GM21447 (cell line): ENCODE results near the gene UTP20.
"Not testable (repeated sequence)": the region's sequence is repeated elsewhere in the genome, so short reads cannot be mapped to it uniquely, and the experiment has no call there.

ENCODE experiments used
- ATAC-seq: cut with Tn5 transposase; IDR thresholded peaks from one replicate; pipeline ENCODE4 v1.9.1; 2021; ENCODE audit not compliant: unreplicated experiment

Gene UTP20

GRCh38 chr12:101325590-101325989 is 45.7 kb downstream of the UTP20 start:
- no peak for ATAC-seq

- ATAC-seq, result no peak
These were observed 47.1 kb downstream of the UTP20 start for GRCh38 chr12:101327051-101327450.

DNA sequence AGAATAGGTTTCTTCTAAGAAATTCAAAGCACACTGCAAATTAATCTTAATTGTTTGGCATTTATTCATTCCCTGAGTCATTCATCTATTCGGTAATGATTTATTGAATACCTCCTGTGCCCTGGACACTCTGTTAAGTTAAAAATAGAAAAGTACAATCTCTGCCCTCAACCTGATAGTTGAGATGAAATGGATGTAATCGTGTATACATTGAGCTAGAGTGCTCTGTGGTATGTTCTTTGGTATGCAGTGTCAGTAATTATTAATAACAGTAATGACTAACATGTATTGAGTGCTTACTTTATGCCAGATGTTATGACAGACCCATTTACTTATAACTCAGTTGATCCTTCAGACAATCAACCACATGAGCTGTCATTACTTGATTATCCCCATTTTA is 47.6 kb downstream of the UTP20 start:
- no peak for ATAC-seq

- no peak for ATAC-seq
These were observed 49.0 kb downstream of the UTP20 start for GRCh38 chr12:101328917-101329316.

DNA sequence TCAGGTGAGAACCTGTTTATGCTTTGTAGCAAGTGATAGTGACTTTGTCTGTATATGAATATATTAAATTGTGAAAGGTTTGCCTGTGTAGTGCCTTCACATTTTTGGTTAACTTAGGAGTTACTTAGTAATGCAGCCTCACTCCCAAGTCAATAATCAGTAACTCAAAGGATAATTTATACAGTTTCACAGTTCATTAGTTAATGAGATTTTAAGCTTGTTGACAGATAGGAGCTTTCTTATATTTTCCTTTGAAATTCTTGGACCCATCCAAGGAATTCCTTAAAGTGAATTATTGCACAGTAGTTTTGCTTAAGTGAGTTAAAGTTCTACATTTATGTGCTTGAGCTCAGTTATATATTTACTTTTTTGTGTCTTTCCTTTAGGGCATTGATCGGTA is 50.7 kb downstream of the UTP20 start:
- no peak for ATAC-seq

- no peak for ATAC-seq
These were observed 56.5 kb downstream of the UTP20 start for GRCh38 chr12:101336437-101336836.

GRCh38 chr12:101338087-101338486 is 58.2 kb downstream of the UTP20 start:
- no peak for ATAC-seq

GRCh38 chr12:101343893-101344292 is 64.0 kb downstream of the UTP20 start:
- ATAC-seq, result no peak

DNA sequence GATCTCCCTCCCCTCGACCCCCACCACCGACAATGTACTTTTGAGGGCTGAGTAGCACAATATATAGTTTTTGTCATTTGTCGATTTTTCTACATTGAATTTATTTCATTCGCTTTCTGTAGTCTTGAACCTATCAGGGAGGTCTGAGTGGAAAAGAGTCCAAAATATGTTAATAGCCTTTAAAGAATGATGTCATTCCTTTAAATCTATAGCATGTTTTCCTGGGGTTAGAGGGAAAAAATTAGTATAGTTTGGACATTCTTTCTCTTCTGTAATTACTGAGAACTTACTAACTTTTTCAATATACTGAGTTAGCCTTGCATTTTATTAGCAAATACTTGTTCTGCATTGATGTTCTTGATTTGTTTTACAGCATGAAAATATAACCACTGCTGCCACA is 71.8 kb downstream of the UTP20 start:
- ATAC-seq, result no peak

- ATAC-seq, result no peak
These were observed 76.9 kb downstream of the UTP20 start for GRCh38 chr12:101356794-101357193.

DNA sequence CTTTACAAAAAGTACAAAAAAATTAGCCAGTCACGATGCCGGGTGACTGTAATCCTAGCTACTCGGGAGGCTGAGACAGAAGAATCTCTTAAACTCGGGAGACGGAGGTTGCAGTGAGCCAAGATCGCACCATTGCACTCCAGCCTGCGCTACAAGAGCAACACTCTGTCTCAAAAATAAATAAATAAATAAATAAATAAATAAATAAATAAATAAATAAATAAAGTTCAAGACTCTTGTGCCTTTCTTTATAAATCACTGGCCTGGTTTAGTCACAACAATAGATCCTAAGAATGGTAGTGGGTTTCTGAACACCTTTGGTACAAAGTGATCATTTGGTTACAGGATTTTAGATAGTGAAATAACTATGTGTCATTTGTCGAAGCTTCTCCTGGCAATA is 81.5 kb downstream of the UTP20 start:
- ATAC-seq, result no peak

DNA sequence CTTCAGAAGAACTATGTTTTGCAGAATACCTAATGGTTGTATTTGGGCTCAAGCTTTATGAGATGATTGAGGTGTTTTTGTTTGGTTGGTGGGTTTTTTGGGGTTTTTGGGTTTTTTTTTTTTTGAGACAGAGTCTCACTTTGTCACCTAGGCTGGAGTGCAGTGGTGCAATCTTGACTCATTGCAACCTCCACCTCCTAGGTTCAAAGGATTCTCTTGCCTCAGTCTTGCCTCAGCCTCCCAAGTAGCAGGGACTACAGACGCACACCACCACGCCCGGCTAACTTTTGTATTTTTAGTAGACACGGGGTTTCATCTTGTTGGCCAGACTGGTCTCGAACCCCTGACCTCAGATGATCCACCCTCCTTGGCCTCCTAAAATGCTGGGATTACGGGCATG is 88.1 kb downstream of the UTP20 start:
- ATAC-seq, result no peak

- no peak for ATAC-seq
These were observed 92.5 kb downstream of the UTP20 start for GRCh38 chr12:101372431-101372830.

DNA sequence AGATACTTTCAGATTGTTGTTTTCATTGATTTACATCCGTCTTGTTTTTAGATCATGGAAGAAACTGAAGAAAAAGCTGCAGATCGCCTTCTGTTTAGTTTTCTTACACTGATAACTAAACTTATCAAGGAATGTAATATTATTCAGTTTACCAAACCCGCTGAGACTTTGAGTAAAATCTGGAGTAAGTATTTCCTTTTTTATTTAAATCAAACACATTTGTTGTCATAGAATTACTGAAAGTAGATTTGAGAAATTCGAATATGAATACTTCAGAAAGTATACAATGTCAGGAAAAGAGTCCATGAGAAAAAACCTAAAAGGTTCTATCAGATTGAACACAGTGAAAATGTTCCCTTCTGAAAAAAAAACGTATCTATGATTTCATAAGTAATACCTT is 95.7 kb downstream of the UTP20 start:
- ATAC-seq, result no peak

GRCh38 chr12:101379149-101379548 is 99.2 kb downstream of the UTP20 start:
- no peak for ATAC-seq

GRCh38 chr12:101391181-101391580 is 111.3 kb downstream of the UTP20 start:
- not testable (repeated sequence) for ATAC-seq

DNA sequence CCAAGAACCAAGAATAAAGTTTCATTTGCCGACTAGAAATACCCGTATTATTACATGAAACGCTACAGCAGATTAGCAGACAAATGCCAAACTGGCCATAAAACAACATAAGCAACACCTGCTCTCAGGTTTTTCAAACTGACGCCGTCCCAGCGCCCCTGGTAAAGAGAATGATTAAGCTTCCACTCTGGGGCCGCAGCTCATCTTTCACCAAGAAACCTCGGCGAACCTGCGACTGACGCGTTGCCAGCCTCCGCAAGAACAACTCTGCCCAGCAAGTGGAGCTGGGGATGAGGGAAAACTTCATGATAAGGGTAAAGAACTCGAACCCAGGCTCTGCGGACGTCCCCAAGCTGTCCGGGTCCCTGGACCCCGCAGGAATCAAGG is 127.1 kb downstream of the UTP20 start:
- ATAC-seq, result peak; percentile 24

DNA sequence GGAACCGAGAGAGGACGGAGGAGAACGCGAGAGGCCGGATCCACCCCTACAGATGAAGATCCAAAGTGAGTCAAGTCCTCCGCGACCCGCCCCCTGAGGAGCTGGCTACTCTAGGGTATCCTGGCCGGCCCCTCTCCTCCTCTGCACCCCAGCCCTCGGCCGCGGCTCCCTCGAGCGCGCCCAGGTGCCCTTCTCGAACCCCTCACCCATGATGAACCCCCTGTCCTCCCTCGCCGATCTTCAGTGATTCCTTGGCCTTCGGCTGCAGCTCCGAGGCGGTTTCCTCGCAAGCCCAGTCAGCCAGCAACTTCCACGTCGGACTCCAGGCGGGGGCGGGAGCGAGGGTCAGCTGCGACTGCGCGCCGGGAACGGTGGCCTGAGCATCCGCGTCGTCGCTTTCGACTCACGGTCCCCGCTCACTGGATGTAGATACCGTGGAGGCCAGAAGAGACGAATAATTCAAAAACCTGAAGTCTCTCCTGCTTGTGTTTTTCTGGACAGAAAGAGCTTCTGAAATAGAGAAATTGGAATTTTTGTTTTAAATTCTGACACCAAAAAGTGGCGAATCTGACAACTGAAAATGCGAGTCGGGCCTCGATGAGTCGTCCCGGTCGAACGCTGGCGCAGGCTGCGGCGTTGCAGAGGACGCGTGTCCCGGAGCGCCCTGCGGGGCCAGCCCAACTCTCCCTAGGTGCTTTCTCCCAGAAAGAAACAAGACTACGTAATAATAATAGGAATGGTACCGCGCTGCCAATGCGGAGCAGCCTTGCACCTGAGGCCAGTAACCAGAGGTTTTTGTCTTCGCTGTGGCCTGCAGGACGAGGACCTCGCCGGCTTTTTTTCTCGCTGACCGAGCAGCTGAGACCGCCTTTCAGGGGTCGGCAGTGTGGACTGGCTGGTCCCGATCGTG is 127.8 kb downstream of the UTP20 start, which contains the start of gene ARL1:
ARL1 (minus strand) TSS at position 337 of the 910 bp plus-strand sequence; CDS start at position 210, 127 bp downstream.
- peak; percentile 79 for ATAC-seq

- not testable (repeated sequence) for ATAC-seq
These were observed 130.3 kb downstream of the UTP20 start for GRCh38 chr12:101410169-101410568.

GRCh38 chr12:101414533-101415119 is 134.7 kb downstream of the UTP20 start:
- ATAC-seq, result no peak

DNA sequence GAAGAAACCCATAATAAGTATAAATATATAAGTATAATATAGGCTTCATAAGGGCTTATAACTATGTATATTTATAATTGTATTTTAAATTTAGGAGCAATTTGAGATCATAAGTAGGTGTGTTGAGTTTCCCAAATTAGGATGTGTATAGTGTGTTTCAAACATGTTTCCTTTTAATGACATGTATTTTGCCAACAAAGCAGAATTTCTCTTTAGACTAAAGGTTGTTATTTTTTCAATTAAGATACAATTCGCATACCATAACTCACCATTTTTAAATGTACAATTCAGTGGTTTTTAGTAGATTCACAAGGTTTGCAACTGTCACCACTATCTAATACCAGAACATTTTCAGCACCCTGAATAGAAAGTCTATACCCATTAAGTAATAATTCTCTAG is 135.3 kb downstream of the UTP20 start:
- no peak for ATAC-seq

DNA sequence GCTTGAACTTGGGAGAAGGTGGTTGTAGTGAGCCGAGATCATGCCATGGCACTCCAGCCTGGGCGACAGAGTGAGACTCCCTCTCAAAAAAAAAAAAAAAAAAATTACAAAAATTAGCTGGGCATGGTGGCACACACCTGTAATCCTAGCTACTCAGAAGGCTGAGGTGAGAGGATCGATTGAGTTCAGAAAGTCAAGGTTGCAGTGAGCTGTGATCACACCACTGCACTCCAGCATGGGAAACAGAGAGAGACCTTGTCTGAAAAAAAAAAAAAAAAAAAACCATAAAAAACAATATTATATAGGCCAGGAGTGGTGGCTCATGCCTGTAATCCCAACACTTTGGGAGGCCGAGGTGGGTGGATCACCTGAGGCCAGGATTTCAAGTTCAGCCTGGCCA is 142.2 kb downstream of the UTP20 start:
- ATAC-seq, result not testable (repeated sequence)
